GM19025 (cell line): Measurements from ENCODE around the gene TLL1.

Experiments used
- ATAC-seq: cut with Tn5 transposase; IDR thresholded peaks from one replicate; pipeline ENCODE4 v1.9.1; 2021; ENCODE audit warnings: mild to moderate bottlenecking, low read depth, moderate library complexity; ENCODE audit not compliant: unreplicated experiment

TLL1 gene

GRCh38 chr4:166134285-166134684, 261.2 kb downstream of the TLL1 start:
- ATAC-seq = no peak

GRCh38 chr4:166140951-166141350, 267.9 kb downstream of the TLL1 start:
- ATAC-seq = no peak

- ATAC-seq = no peak
Measured at GRCh38 chr4:166143227-166143626, 270.2 kb downstream of the TLL1 start.

- no peak for ATAC-seq
Measured at GRCh38 chr4:166144607-166145006, 271.6 kb downstream of the TLL1 start.

GRCh38 chr4:166146806-166147540, 273.9 kb downstream of the TLL1 start:
- no peak for ATAC-seq
